GM20431 (cell line): ENCODE measurements around the gene TBXAS1.

Experiments used
- in situ Hi-C: fragments of 300-500 bp; cut with MseI, MboI; formaldehyde crosslinking; loops from one replicate; pipeline ENCODE4 v1.15.0; 2020; ENCODE audit warnings: low sequenced_read_pairs; ENCODE audit not compliant: unreplicated experiment

The TBXAS1 gene

DNA sequence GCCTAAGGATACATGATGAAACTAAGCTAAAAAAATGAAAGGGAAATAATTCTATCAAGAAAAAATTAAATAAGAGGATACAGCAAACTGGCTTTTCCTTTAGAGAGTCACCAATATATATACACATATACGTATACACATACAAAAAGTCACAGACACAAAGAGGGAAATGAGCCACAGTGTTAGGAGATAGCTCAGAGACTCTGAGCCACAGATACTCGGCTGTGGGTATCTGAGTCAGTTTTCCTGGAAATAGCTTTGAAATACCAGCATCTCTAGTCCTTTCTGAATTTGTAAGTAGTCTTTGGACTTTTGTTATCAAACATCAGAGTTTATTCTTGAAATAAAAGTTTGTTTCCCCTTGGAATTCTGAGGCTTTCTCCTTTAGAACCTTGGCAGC lies 111.8 kb downstream of the TBXAS1 start:
- in situ Hi-C loops: no loop called here

DNA sequence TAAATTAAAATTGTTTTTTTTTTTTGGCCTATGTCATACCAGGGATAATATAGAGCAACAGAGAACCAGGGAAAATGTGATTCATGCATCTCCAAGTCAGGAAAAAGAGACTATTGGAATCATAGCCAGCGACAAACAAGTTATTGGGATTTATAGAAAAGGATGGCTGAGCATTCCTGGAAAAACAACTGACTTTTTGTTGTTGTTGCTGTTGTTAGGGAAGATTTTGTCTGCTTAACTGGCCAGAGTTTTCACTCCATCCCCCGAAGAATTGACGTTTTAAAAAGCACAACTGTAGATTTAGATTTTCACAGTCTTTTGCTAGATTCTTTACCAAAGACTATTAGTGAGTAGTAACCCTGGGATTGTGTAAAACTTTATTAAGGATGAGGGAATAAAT lies 112.4 kb downstream of the TBXAS1 start:
- in situ Hi-C loops: no loop called here

DNA sequence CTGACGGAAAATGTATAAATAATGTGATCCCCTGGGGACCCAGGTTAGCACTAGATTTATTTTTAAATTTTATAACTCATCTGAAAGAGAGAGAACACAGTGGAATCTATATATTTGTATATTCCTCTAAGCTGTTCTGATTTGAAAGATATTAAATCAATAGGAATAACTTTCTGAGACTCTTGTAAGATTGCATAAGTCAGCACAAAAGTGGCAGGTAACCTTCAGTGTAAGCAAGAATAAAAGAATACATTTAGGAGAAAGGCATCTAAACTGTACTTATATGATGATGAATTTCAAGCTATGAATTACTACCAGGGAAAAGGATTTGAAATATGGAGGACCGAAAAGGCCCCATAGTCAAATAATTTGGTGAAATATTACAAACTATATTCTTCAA lies 112.8 kb downstream of the TBXAS1 start:
- in situ Hi-C loops: no loop called here

DNA sequence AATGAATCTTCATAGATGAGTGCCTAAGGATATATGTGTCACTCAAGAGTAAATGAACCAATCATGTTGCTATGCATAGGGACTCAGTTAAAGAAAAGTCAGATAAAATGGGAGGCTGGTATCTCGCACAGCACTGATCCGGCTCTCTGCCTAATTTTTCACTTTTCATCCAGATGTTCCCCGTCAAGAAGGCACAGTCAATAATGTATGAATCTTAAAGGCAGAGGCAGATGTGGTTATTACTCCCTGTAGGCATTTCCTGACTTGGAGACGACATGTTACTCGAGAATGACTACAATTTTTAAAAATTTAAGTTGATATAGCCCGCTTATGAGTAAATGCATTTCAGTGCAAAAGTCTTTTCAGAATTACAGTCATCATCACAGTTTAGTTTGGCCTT lies 113.6 kb downstream of the TBXAS1 start:
- in situ Hi-C loops: no loop called here

DNA sequence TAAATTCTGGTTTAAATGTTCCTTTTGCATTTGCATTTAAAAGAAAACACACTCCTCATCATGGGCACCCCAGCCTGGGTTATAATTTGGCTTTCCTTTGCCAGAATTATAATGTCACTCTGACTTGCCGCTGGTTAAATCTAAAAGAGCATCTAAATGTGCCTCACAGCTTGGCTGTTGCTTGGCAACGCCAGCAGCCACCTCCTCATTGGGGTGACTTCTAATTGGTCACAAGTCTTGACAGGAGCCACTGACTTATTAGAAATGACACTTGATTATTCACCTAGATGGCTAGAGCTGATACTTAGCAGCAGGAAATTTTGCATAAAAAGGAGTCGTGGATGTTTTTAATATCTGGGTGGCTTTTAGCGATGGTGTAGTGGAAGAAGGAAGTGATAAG lies 114.3 kb downstream of the TBXAS1 start:
- in situ Hi-C loops: no loop called here

DNA sequence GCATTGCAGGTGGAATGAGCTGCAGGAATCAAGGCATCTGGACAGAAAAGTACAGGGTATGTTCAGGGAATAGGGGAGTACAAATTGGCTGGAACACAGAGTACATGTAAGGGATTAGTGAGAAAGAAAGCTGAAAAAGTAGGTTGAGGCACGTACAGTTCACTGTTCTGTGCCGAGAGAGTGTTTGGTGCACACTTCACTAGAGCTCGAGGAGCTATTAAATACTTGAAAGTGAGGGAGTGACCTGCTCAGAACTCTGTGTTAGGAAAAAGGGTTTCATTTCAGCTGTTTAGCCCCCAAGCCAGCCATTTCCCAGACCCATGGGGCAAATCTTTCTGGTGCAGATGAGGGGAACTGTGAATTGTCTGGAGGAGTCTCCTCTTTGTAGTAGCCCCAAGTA lies 115.2 kb downstream of the TBXAS1 start:
- in situ Hi-C loops: no loop called here

DNA sequence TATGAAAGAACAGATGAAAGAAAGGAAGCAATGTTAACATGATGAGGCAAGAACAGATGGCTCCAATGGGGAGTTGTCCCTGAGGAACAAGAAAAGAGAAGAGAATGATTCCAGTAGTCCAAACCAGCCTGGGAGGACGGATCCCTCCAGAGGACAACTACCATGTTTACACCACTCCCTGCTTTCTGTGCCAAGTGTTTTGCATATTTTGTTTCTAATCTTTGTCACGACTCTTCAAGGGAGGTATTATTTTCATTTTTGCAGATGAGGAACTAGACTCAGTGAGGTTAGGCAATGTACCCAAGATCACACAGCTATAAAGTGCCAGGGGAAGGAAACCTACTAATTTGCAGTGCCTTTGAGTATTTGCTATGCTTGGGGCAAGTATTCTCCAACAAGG lies 117.5 kb downstream of the TBXAS1 start:
- in situ Hi-C loops: no loop called here

DNA sequence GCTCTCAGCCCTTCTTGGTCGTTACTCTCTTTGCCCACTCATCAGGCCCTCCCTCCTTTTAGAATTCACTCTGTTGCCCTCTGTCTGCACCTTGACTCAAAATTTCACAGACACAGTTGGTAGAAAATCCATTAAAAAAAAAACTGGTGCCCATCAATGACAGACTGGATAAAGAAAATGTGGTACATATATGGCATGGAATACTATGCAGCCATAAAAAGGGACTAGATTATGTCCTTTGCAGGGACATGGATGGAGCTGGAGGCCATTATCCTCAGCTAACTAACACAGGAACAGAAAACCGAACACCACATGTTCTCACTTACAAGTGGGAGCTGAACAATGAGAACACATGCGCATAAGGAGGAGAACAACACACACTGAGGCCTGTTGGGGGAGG lies 118.0 kb downstream of the TBXAS1 start:
- in situ Hi-C loops: no loop called here

DNA sequence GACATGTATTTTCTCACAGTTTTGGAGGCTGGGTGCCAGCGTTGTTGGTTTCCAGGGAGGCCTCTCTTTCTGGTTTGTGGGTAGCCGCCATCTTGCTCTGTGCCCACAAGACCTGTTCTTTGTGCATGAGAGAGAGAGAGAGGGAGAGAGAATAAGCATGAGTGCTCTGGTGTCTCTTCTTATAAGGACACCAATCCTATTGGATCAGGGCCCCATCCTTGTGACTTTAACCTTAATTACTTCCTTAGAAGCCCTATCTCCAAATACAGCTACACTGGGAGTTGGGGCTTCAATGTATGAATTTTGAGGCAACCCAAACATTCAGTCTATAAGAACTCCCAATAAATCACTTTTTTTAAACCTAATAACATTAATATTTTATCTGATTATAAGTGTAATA lies 119.1 kb downstream of the TBXAS1 start:
- in situ Hi-C loops: no loop called here

DNA sequence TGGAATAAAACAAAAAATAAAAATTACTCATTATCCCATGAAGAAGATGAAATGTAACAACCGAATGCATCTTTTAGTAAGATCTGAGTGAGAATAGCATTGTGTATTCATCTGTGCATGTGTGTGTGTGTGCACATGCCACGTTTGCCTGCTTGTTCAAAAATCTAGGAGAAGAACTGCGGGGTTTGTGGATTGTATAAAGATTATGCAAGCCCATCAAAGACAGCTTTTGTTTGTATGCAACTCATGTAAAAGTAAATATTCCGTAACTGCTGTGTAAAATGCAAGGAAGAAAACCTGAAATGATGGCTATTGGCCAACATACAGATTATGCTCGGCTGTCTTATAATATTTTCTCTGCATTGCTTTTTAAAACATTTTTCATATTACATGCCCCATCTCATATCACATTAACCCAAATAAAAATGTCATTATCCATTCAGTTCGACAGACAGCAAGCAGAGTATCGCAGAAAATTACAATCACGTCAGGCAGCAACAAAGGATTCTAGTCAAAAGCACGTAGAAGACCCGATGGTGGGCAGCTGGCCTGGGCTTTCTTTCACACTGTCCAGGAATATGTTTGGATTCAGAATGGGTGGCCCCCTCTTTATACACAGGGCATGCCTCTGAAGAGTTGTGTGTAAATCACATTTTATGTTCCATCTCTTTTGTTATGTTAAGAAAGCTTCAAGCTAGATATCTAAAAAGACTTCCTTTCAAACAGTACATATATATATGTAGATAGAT lies 119.7 kb downstream of the TBXAS1 start:
- in situ Hi-C loops: no loop called here

DNA sequence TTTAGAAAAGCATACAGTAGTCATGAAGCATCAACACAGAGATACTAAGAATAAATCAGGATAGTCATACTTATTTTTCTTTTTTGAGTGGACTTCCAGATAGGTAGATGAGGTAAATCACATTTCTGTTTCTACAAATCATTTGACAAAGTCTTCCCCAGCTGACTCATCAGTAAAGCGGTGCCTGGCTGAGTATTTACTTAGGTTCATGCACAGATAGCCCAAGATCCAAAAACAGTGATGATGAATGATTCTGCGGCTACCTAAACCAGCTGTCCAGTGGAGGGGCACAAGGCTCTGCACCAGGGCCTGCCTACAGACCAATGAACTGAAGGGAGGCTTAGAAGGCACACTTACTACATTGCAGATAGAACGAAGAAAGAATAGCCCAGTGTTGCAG lies 120.6 kb downstream of the TBXAS1 start:
- in situ Hi-C loops: no loop called here

DNA sequence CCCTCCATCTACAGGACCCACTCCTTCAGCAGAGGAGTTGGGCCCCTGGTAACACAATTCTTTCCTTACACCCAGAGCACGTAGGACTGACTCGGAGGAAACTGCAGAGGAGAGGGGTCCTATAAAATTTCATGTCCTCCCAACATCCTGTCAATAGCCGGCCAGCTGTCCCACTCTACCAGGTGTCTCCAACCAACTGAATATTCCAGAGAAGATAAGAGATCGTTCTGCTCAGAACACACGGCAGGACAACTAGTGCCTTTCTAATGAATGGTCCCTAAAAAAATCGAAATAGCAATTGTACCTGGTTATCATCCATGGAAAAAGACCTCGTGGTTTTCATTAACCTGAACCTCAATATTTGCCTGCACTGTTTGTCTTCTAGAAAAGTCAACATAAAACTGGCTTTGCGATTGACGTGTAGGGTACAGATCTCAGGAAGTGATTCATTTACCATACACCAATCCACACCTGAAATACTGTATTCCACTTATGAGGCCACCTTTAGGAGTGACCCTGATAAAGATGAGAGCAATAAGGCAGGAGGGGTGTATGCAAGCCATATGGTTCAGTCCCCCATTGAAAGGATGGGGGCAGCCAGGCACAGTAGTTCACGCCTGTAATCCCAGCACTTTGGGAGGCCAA lies 121.9 kb downstream of the TBXAS1 start:
- in situ Hi-C loops: no loop called here

DNA sequence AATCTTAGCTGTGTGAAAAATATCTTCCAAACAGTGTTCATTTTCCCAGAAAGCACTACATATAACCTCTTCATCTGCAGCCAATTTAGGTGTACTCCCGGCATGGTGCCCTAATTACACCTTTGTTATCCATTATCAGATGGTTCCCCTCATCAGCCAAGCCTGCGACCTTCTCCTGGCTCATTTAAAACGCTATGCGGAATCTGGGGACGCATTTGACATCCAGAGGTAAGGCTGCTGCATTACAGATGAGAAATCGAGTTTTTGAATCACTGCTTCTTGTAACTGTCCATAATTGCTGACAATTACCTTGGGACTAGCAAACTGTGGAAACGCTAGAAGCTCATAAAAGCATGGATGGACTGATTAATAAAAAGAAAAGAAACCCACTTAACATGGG lies 124.2 kb downstream of the TBXAS1 start:
- in situ Hi-C loops: no loop called here

DNA sequence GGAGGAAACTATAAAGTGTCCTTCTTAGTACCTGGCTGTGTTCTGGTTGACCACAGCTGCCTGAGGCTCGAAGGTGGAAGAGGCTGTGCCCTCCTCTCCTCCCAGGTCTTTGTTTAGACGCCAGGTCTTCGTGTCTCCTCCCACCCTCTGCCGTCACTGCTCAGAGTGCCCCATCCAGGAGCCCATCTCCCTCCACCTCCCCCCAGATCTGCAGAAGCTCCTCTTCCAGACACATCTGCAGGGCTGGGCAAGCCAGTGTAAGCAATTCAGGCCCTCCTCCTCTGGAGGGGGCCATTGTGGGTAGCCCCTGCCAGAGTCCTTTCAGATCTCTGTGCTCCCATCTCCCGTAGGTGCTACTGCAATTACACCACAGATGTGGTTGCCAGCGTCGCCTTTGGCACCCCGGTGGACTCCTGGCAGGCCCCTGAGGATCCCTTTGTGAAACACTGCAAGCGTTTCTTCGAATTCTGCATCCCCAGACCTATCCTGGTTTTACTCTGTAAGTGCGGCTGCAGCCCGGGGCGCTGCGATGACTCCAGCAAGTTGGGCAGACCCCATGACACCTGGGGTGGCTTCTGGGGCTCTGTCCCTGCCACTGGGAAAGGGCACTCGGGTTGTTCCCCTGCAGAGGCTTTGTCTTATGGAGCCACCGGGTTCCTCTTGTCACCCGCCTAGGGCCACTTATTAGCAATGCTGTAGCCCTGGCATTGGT lies 126.2 kb downstream of the TBXAS1 start:
- in situ Hi-C loops: no loop called here

DNA sequence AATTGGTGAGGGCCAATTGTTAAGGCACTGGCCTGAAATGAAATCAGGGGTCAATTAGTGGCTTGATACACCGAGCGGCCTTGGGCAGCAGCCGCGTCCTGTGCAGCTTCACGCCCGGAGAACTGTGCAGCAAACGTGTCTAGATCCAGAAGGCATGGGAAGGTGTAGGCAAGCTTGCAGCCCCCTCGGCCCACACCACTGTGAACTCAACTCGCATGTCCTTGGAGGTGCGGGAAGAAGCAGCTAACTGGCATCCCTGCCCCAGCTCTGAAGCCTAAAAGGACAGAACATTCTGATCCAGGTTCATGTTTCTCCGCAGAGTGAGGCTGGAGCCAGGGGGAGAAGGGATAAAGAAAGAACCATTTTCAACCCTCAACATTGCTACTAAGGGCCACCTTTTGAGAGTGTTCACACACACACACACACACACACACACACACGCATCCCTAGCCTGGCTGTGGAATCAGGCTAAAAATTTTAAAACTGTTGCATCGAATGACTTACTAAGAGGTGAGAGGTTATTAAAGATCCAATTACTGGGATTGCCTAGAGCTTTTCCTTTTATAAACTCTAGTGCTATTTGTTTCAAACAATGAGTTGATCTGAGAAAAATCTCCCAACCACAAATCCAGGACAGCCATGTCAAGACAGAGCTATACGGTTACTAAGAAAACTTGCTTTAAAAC lies 129.7 kb downstream of the TBXAS1 start:
- in situ Hi-C loops: no loop called here

DNA sequence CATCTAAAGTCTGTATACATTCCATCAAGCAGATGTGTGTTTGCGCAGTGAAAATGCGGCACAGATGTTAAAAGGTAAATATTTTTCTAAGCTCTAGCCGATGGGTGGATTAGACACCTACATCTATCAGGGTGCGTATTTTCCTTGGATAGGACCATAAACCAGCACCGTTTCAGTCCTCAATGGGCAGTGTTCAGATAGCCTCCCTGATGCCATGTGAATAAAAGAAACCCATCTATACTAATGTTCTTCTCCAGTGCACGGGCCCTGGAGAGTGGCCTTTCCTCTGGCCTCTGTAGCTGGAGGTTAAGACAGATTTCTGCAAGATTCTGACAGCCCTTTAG lies 130.2 kb downstream of the TBXAS1 start:
- in situ Hi-C loops: no loop called here

DNA sequence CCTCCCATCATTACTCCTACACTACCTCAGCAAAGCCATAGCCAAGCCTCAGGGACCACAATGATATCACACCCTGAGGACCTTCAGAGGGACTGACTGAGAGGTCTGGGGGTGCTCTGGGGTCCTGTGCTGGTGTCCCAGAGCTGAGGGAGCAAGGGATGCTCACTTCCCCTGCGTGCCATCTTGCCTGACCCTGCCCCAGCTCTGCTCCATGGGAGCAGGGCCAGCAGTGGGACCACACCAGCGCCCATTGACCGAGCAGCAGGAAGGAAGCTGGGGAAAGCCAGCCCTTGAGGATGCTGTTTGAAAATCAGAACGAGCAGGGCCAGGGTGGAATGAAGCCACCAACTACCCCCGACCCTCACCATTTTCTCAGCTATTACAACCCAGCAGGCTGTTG lies 130.7 kb downstream of the TBXAS1 start:
- in situ Hi-C loops: no loop called here

DNA sequence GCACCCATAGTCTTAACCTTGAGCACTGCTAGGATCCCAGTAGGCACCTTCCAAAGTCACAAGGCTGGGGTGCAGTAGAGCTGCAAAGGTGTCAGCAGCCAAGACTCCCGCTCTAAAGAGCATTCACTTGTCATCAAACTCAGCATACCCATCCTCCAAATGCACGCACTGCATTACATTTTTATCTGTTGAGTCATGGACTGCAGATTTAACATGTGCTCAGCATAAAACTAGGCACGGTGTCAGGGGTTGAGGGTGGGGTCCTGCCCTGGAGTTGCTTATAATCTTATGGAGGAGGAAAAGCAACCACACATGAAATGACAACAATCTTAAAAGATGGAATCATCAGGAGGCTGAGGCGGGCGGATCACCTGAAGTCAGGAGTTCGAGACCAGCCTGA lies 131.1 kb downstream of the TBXAS1 start:
- in situ Hi-C loops: no loop called here

DNA sequence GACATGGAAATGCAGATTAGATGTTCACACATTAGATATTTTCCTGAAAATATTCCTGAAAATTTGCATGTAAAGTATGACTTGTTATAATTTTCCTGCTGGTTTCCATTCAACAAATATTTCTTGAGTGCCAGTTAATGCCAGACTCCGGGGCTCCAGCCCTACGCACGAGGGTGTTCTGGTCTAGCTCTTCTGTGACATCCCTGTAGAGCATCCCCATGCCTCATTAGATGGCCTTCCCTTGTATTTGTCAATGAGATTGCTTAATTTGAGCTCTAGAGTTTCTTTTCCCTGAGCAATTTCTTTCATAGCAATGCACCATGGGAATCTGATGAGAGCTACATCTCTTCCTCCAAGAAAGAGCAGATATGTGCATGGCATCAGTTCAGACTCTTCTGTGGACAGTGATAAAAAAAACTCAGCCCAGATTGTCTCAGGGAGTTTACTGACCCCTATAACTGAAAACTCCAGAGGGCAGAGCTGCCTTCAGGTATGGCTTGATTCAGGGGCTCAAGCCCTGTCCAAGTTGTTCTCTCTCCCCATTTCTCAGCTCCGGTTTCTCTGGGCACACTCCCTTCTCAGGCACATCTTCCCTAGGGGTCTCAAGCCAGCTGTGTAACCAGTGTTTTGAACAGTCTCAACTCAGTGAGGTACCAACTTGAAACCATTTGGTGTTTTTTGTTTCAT lies 137.0 kb downstream of the TBXAS1 start:
- in situ Hi-C loops: no loop called here

DNA sequence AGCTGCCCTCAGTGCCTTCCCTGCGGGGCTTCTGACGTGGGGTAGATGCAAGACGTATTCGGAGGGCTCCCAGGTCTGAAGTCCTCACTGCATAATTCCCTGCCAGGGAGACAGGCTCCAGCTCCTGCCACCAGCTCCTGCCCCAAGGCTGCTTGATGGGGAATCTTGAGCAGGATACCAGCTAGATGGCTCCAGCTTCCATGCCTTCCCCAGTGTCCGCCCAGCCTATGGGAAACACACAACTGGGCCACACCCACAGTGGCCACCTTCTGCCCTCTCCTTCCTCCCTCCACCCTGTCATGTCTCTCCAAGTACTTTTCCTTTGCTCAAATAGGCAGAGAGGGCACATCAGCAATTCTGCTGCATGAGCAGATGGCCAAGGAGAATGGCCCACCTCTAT lies 137.9 kb downstream of the TBXAS1 start:
- in situ Hi-C loops: no loop called here
